ENCODE results near the gene CCDC180.
"Not testable (repeated sequence)": the region's sequence is repeated elsewhere in the genome, so short reads cannot be mapped to it uniquely, and the experiment has no call there.

The CCDC180 gene

GRCh38 chr9:97311798-97312500, 4.5 kb downstream of the CCDC180 start:
- no peak for DNase-seq

GRCh38 chr9:97312556-97312955, 5.1 kb downstream of the CCDC180 start:
- DNase-seq = no peak

- no peak for DNase-seq
These were observed 5.8 kb downstream of the CCDC180 start for GRCh38 chr9:97313243-97313642.

- no peak for DNase-seq
These were observed 6.3 kb downstream of the CCDC180 start for GRCh38 chr9:97313746-97314145.

- no peak for DNase-seq
These were observed 7.0 kb downstream of the CCDC180 start for GRCh38 chr9:97314503-97314902.

GRCh38 chr9:97315550-97315949, 8.1 kb downstream of the CCDC180 start:
- no peak for DNase-seq

GRCh38 chr9:97316904-97317303, 9.4 kb downstream of the CCDC180 start:
- DNase-seq = no peak

- no peak for DNase-seq
These were observed 11.0 kb downstream of the CCDC180 start for GRCh38 chr9:97318433-97318832.

- DNase-seq = no peak
These were observed 11.9 kb downstream of the CCDC180 start for GRCh38 chr9:97319395-97319794.

- DNase-seq = no peak
These were observed 12.7 kb downstream of the CCDC180 start for GRCh38 chr9:97320080-97320642.

GRCh38 chr9:97321251-97321650, 13.8 kb downstream of the CCDC180 start:
- no peak for DNase-seq

- no peak for DNase-seq
These were observed 14.2 kb downstream of the CCDC180 start for GRCh38 chr9:97321691-97322090.

GRCh38 chr9:97322105-97322504, 14.6 kb downstream of the CCDC180 start:
- DNase-seq = no peak

GRCh38 chr9:97324954-97325353, 17.5 kb downstream of the CCDC180 start:
- no peak for DNase-seq

- no peak for DNase-seq
These were observed 20.1 kb downstream of the CCDC180 start for GRCh38 chr9:97327562-97327961.

- DNase-seq = no peak
These were observed 25.5 kb downstream of the CCDC180 start for GRCh38 chr9:97332993-97333392.

GRCh38 chr9:97335622-97336021, 28.2 kb downstream of the CCDC180 start:
- not testable (repeated sequence) for DNase-seq

GRCh38 chr9:97348871-97349270, 41.4 kb downstream of the CCDC180 start:
- DNase-seq = no peak

GRCh38 chr9:97349400-97349799, 41.9 kb downstream of the CCDC180 start:
- DNase-seq = no peak

GRCh38 chr9:97354637-97355036, 47.2 kb downstream of the CCDC180 start:
- DNase-seq = no peak

- no peak for DNase-seq
These were observed 49.6 kb downstream of the CCDC180 start for GRCh38 chr9:97357056-97357455.
